Transverse colon (tissue), 3 donors: ENCODE data around the gene TRIM44.
"Not testable (repeated sequence)": the region's sequence is repeated elsewhere in the genome, so short reads cannot be mapped to it uniquely, and the experiment has no call there.

Source experiments
- CTCF ChIP-seq, 5 experiments: fragments of 200-600 bp in 3 of 5; fragments of 450-650 bp in 2 of 5; sonication (generic) in 3 of 5; IDR thresholded peaks; 1 replicate in 2 of 5; 2 replicates in 3 of 5; pipeline ENCODE4 v1.5.1; 2016 to 2017; ENCODE audit warnings: antibody characterized with exemption in 5 of 5, inconsistent platforms in 3 of 5, mild to moderate bottlenecking in 2 of 5, moderate library complexity in 1 of 5
- EP300 ChIP-seq: sonication (generic); formaldehyde crosslinking; IDR thresholded peaks from one replicate; pipeline ENCODE4 v1.6.1; 2017; ENCODE audit warnings: antibody characterized with exemption, low read depth

GRCh38 chr11:35759951-35760350 lies 97.4 kb downstream of the TRIM44 start:
- not testable (repeated sequence) for TF ChIP-seq CTCF (IDR thresholded peaks at IDR 0.05); EP300
